ENCODE results near the gene UNC45A.

DNA sequence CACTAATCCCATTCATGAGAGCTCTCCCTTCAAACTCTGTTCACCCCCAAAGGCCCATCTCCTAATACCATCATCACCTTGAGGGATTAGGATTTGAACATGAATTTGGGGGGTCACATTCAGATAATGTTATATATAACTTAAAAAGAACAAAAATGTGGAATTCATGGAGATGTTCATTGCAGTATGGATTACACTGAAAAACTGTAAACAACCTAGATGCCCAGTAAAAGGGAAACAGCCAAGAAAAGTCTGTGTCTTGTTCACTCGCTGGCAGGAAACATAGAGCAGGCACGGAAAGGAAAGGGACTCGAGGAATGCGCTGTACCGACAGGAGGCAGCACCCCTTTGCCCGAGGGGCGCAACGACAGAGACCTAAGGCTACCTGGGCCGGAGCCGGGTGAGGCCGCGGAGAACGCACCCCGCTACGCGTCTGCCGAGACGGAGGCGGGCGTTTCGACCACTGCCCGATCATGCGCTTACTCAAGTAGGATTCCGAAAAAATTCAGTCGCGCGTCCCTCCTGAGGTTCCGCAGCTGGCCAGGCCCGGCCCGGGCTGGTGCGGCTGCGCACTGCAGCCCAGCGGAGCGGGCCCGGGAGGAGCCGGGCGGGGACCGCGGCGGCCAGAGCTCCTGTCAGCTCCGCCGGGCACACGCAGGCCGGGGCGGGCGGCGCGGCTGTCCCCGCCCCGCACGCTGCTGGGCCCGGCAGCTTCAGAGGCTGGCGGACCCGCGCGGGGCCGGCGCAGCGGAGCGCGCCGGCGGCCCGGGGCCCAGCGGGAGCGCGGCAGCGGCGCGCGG is 32.8 kb upstream of the UNC45A start:
- TF ChIP-seq, protein P1, sequence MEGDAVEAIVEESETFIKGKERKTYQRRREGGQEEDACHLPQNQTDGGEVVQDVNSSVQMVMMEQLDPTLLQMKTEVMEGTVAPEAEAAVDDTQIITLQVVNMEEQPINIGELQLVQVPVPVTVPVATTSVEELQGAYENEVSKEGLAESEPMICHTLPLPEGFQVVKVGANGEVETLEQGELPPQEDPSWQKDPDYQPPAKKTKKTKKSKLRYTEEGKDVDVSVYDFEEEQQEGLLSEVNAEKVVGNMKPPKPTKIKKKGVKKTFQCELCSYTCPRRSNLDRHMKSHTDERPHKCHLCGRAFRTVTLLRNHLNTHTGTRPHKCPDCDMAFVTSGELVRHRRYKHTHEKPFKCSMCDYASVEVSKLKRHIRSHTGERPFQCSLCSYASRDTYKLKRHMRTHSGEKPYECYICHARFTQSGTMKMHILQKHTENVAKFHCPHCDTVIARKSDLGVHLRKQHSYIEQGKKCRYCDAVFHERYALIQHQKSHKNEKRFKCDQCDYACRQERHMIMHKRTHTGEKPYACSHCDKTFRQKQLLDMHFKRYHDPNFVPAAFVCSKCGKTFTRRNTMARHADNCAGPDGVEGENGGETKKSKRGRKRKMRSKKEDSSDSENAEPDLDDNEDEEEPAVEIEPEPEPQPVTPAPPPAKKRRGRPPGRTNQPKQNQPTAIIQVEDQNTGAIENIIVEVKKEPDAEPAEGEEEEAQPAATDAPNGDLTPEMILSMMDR (IDR thresholded peaks at IDR 0.05; ENCODE audit: insufficient read depth, low read depth, low read length): peak; percentile 51
- TF ChIP-seq EZH2 (IDR thresholded peaks at IDR 0.05; ENCODE audit: insufficient read depth, low read length): no peak

All from astrocyte (in vitro differentiated cells and primary cell).